Epithelial cell of umbilical artery (primary cell): Measurements from ENCODE around the gene CDKN2B-AS1. TPM values are rescaled to one million over a fixed set of nuclear protein-coding genes. Genes with fewer than 3 reads are reported as not detected.

Source experiments
- total RNA-seq: library from RNA; depleted of rRNA; stranded (reverse); fragments of >200 nt; gene quantifications from 2 replicates; pipeline ENCODE4 v1.2.3, GENCODE V29; 2014

The CDKN2B-AS1 gene
- 1.1 and 2.3 TPM in 2 replicates for total RNA-seq

DNA sequence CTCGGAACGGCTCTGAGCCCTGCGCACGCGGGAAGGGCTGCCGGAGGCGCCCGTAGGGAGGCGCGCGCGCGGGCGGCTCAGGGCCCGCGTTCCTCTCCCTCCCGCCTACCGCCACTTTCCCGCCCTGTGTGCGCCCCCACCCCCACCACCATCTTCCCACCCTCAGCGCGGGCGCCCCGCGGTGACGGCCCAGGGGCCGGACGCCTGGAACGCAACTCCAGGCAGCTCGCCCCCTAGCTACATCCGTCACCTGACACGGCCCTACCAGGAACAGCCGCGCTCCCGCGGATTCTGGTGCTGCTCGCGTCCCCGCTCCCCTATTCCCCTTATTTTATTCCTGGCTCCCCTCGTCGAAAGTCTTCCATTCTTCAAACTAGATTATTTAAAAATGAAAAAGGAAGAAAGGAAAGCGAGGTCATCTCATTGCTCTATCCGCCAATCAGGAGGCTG, at the start of gene CDKN2B-AS1:
TSS of gene CDKN2B-AS1 (plus strand) at position 236 of the 450 bp plus-strand sequence.

DNA sequence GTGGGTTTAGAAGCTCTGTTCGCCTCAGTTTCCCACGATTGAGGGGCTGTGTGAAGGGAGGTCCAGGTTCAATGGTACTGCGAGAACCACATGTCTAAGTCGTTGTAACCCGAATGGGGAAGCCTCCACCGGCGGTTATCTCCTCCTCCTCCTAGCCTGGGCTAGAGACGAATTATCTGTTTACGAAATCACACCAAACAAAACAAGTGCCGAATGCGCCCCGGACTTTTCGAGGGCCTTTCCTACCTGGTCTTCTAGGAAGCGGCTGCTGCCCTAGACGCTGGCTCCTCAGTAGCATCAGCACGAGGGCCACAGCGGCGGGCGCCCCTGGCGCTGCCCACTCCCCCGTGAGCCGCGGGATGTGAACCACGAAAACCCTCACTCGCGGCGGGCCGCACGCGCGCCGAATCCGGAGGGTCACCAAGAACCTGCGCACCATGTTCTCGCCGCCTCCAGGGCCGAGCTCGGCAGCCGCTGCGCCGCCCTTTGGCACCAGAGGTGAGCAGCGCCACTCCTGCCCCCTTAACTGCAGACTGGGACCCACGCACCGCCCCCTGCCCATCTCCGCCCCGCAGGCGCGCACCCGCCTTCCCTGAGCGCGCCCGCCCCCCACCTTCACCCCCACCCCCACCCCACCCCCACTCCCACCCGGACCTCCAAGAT, 567 bp upstream of the CDKN2B-AS1 start, which contains the start of gene CDKN2A:
TSS of gene CDKN2A (minus strand) at position 500 of the 663 bp plus-strand sequence.

DNA sequence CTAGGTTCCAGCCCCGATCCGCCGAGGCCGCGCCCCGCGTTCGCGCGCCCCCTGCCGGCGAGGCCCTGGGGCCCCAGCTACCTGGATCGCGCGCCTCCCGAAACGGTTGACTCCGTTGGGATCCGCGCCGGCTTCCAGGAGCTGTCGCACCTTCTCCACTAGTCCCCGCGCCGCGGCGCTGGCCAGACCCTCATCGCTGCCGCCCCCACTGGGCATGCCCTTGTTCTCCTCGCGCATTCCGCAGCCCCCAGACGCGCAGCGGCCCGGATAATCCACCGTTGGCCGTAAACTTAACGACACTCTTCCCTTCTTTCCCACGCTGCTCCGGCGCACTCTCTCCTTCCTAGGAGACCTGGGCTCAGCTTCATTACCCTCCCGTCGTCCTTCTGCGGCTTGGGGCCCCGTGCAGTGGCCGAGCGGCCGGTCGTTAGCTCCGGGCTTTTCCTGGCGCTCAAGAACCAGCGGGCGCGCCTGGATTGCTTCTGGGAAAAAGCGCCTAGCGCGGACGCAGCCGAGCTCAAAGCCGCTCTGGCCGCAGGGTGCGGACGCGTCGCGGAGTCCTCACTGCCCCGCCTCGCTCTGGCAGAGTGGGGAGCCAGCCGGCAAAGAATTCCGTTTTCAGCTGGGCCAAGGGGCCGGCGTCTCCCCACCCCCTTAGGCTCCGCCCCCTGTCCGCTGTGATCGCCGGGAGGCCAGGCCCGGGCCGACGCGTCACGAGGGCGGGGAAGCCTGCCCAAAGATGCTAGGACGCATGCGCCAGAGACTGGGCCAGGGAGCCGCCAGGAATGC, 14.3 kb downstream of the CDKN2B-AS1 start, which contains the start of gene CDKN2B:
TSS of gene CDKN2B (minus strand) at position 589 of the 789 bp plus-strand sequence. CDS start at position 237, 352 bp downstream.

Other genes with a start within 250 kb of the CDKN2B-AS1 start
- gene MTAP, start 192.2 kb upstream of the CDKN2B-AS1 start, total RNA-seq = 32.5 and 42.1 TPM in 2 replicates
- gene CDKN2A, start 399 bp upstream of the CDKN2B-AS1 start, total RNA-seq = 2.1 and 4.9 TPM in 2 replicates
- gene CDKN2B, start 14.5 kb downstream of the CDKN2B-AS1 start, total RNA-seq = 2.7 and 14.9 TPM in 2 replicates